ENCODE data around the gene GHITM. TPM values are rescaled to one million over a fixed set of nuclear protein-coding genes. Genes with fewer than 3 reads are reported as not detected.

The GHITM gene
- total RNA-seq, 1 donor from 2014 or later = 114 TPM

DNA sequence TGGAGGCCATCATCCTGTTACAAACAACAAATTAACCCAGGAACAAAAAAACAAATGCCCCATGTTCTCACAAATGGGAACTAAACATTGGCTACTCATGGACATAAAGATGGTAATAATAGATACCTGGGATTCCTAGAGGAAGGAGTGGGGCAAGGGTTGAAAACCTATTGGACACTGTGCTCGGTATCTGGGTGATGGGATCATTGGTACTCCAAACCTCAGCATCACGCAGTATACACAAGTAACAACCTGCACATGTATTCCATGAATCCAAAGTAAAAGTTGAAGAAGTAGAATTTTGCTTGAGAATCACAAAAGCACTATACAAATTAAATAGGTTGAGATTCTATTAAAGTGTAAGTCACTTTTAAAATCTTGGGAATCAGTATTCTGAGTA, 16.7 kb downstream of the GHITM start:
- no peak overlapping the region for H3K4me3 Mint-ChIP-seq
- peaks cover 17% of the 10 kb centered on the region for H3K27me3 Mint-ChIP-seq
- no peak for DNase-seq (ENCODE audit: extremely low spot score, unreplicated experiment)
- H3K36me3 Mint-ChIP-seq = peaks cover 15% of the 10 kb centered on the region
- no peaks in the 10 kb centered on the region for H3K9me3 Mint-ChIP-seq
- TF ChIP-seq, protein P1, sequence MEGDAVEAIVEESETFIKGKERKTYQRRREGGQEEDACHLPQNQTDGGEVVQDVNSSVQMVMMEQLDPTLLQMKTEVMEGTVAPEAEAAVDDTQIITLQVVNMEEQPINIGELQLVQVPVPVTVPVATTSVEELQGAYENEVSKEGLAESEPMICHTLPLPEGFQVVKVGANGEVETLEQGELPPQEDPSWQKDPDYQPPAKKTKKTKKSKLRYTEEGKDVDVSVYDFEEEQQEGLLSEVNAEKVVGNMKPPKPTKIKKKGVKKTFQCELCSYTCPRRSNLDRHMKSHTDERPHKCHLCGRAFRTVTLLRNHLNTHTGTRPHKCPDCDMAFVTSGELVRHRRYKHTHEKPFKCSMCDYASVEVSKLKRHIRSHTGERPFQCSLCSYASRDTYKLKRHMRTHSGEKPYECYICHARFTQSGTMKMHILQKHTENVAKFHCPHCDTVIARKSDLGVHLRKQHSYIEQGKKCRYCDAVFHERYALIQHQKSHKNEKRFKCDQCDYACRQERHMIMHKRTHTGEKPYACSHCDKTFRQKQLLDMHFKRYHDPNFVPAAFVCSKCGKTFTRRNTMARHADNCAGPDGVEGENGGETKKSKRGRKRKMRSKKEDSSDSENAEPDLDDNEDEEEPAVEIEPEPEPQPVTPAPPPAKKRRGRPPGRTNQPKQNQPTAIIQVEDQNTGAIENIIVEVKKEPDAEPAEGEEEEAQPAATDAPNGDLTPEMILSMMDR (conservative IDR thresholded peaks at IDR 0.05) = no peak
- no peak overlapping the region for H3K27ac Mint-ChIP-seq
- H3K4me1 Mint-ChIP-seq (ENCODE audit: unreplicated experiment) = no peaks in the 10 kb centered on the region

DNA sequence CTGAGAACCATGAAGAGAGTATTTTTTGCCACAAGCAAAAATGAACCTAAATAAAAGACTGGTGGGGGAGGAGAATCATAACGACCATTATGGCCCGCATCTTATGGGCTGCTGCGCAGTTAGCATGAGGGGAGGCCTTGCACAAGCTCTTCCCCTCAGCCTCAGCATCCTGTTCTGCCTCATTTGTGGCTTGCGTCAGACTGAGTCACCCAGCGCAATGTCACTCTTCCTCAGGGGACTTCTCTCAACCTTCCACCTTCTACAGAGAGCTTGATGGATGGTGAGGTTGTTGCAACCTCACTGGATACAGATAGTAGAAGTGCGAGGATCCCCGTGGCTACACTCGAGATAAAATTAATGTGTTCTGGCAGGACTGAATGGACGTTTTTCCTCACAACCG, 17.5 kb downstream of the GHITM start:
- peaks cover 15% of the 10 kb centered on the region for H3K36me3 Mint-ChIP-seq
- DNase-seq (ENCODE audit: extremely low spot score, unreplicated experiment) = no peak
- H3K4me1 Mint-ChIP-seq (ENCODE audit: unreplicated experiment) = no peaks in the 10 kb centered on the region
- no peak overlapping the region for H3K27ac Mint-ChIP-seq
- no peaks in the 10 kb centered on the region for H3K9me3 Mint-ChIP-seq
- H3K27me3 Mint-ChIP-seq = peaks cover 17% of the 10 kb centered on the region
- TF ChIP-seq, protein P1 (conservative IDR thresholded peaks at IDR 0.05) = no peak
- no peak overlapping the region for H3K4me3 Mint-ChIP-seq

DNA sequence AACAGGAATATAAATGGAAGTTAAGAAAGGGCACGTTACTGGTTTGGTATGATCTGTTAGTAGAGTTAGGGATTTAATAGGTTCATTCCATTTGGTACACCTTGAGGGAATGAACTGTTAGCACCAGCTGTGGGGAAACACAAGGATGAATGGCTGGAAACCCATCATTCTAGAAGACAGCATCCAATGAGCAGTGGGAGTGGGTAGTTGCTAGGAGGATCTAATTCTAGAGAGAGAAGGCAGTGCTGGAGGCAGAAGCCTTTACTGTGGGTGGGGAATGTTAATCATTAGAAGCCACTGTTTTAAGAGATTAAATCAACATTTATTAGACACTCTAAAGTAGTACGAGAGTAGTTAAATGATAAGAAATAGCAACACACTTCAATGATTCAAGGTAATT, 18.8 kb downstream of the GHITM start:
- Mint-ChIP-seq H3K27ac (no peak overlapping the region), H3K4me3 (no peak overlapping the region), H3K4me1 (ENCODE audit: unreplicated experiment) (no peaks in the 10 kb centered on the region), H3K36me3 (peaks cover 15% of the 10 kb centered on the region), H3K9me3 (no peaks in the 10 kb centered on the region), H3K27me3 (peaks cover 19% of the 10 kb centered on the region)
- TF ChIP-seq, protein P1 (conservative IDR thresholded peaks at IDR 0.05) = no peak
- no peak for DNase-seq (ENCODE audit: extremely low spot score, unreplicated experiment)

DNA sequence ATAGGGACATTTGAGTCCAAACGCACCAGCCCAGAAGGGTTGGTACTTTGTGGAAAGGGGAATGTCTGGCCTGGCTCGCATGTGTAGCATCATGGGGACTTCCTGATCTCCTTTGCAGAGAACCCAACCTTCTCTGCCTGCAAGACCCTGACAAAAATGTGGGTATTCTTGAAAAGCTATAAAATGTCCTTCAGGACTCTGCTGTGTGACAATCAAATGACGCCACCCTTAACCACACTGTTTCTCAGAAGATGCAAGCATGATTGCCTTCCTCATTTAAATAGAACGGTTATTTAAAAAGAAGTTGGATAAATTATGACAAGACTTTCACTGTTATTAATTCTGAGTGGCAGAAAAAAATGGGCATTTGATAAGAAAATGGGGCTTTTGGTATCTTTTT, 19.2 kb downstream of the GHITM start:
- no peak for DNase-seq (ENCODE audit: extremely low spot score, unreplicated experiment)
- TF ChIP-seq, protein P1 (conservative IDR thresholded peaks at IDR 0.05) = no peak
- Mint-ChIP-seq H3K36me3 (peaks cover 10% of the 10 kb centered on the region), H3K27ac (no peak overlapping the region), H3K27me3 (peaks cover 24% of the 10 kb centered on the region), H3K9me3 (no peaks in the 10 kb centered on the region), H3K4me1 (ENCODE audit: unreplicated experiment) (no peaks in the 10 kb centered on the region), H3K4me3 (no peak overlapping the region)

DNA sequence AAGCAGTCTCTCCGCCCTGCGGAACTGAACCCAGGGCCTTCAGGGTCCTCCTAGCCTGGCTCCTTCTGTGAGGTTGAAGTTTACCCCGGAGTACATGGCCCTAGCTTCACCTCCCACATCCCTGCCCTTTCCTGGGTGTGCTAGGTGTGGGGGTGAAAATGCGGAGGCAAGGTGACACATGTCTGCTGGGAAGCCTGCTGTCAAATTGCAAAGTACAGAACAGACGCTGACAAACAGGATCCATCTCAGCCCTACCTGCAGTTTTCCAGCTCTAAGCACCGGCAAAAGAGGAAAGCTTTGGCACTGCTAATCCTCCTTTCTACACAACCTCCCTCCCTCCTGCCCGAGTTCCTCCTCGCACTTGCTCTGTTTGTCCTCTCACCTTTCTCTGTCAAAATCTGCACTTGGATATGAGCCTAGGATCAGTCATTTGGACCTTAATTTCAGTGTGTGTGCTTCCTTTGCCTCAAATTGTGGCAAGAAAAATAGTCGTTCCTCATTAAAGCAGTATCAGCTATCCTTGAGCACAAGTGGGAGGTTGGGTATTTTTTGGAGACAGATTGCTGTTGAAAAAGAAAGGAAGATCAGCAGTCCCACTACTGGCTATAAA, 19.9 kb downstream of the GHITM start:
- Mint-ChIP-seq H3K4me3 (no peak overlapping the region), H3K27ac (no peak overlapping the region), H3K36me3 (peaks cover 6% of the 10 kb centered on the region), H3K4me1 (ENCODE audit: unreplicated experiment) (no peaks in the 10 kb centered on the region), H3K9me3 (no peaks in the 10 kb centered on the region), H3K27me3 (peaks cover 29% of the 10 kb centered on the region)
- TF ChIP-seq, protein P1 (conservative IDR thresholded peaks at IDR 0.05) = no peak
- DNase-seq (ENCODE audit: extremely low spot score, unreplicated experiment) = no peak
